Dendritic cell treated with granulocyte-macrophage colony-stimulating factor and Interleukin-4, amounts not matched to agents 40 ng/mL and 50 ng/mL, for 4 days (primary cell): ENCODE data around the gene MMEL1.

Experiments used
- H3K27ac Mint-ChIP-seq: one replicate; pipeline ENCODE4 v1.8.0; 2022; ENCODE audit warnings: mild to moderate bottlenecking, mixed read lengths
- H3K27me3 Mint-ChIP-seq: one replicate; pipeline ENCODE4 v1.8.0; 2022; ENCODE audit warnings: mild to moderate bottlenecking, mixed read lengths
- H3K36me3 Mint-ChIP-seq: one replicate; pipeline ENCODE4 v1.8.0; 2022; ENCODE audit warnings: low read depth, mixed read lengths
- H3K4me1 Mint-ChIP-seq: one replicate; pipeline ENCODE4 v1.8.0; 2022; ENCODE audit warnings: low read depth, mixed read lengths
- H3K4me3 Mint-ChIP-seq: one replicate; pipeline ENCODE4 v1.8.0; 2022; ENCODE audit warnings: mild to moderate bottlenecking, moderate library complexity, mixed read lengths
- H3K9me3 Mint-ChIP-seq: one replicate; pipeline ENCODE4 v1.8.0; 2022; ENCODE audit warnings: mixed read lengths
- intact Hi-C: fragments of 100-400 bp; cut with micrococcal nuclease; formaldehyde crosslinking; loops from one replicate; pipeline ENCODE4 v1.15.0; 2022

MMEL1 gene

GRCh38 chr1:2638466-2639115 lies 5.8 kb upstream of the MMEL1 start:
- Mint-ChIP-seq H3K27ac (no peak overlapping the region), H3K36me3 (no peaks in the 10 kb centered on the region), H3K4me3 (no peak overlapping the region), H3K9me3 (peaks cover 15% of the 10 kb centered on the region), H3K27me3 (peaks cover 39% of the 10 kb centered on the region), H3K4me1 (peaks cover 17% of the 10 kb centered on the region)
- intact Hi-C loops = no loop called here

GRCh38 chr1:2637442-2638145 lies 4.8 kb upstream of the MMEL1 start:
- peaks cover 42% of the 10 kb centered on the region for H3K27me3 Mint-ChIP-seq
- intact Hi-C loops = no loop called here
- H3K27ac Mint-ChIP-seq = no peak overlapping the region
- no peak overlapping the region for H3K4me3 Mint-ChIP-seq
- peaks cover 15% of the 10 kb centered on the region for H3K9me3 Mint-ChIP-seq
- peaks cover 19% of the 10 kb centered on the region for H3K4me1 Mint-ChIP-seq
- no peaks in the 10 kb centered on the region for H3K36me3 Mint-ChIP-seq

- H3K27ac Mint-ChIP-seq = no peak overlapping the region
- intact Hi-C loops = no loop called here
- peaks cover 10% of the 10 kb centered on the region for H3K4me1 Mint-ChIP-seq
- H3K27me3 Mint-ChIP-seq = peaks cover 49% of the 10 kb centered on the region
- H3K36me3 Mint-ChIP-seq = no peaks in the 10 kb centered on the region
- no peak overlapping the region for H3K4me3 Mint-ChIP-seq
- H3K9me3 Mint-ChIP-seq = peaks cover 15% of the 10 kb centered on the region
Measured at GRCh38 chr1:2636733-2637132, 3.9 kb upstream of the MMEL1 start.

- no peak overlapping the region for H3K27ac Mint-ChIP-seq
- no peaks in the 10 kb centered on the region for H3K36me3 Mint-ChIP-seq
- peaks cover 7% of the 10 kb centered on the region for H3K4me1 Mint-ChIP-seq
- no peak overlapping the region for H3K4me3 Mint-ChIP-seq
- intact Hi-C loops = no loop called here
- peaks cover 19% of the 10 kb centered on the region for H3K9me3 Mint-ChIP-seq
- peaks cover 61% of the 10 kb centered on the region for H3K27me3 Mint-ChIP-seq
Measured at GRCh38 chr1:2635361-2636010, 2.7 kb upstream of the MMEL1 start.

- H3K27me3 Mint-ChIP-seq = peaks cover 71% of the 10 kb centered on the region
- intact Hi-C loops = no loop called here
- H3K36me3 Mint-ChIP-seq = no peaks in the 10 kb centered on the region
- H3K27ac Mint-ChIP-seq = no peak overlapping the region
- peaks cover 24% of the 10 kb centered on the region for H3K9me3 Mint-ChIP-seq
- peaks cover 7% of the 10 kb centered on the region for H3K4me1 Mint-ChIP-seq
- H3K4me3 Mint-ChIP-seq = no peak overlapping the region
Measured at GRCh38 chr1:2633936-2634491, 1.2 kb upstream of the MMEL1 start.

GRCh38 chr1:2633366-2633935 lies 635 bp upstream of the MMEL1 start:
- Mint-ChIP-seq H3K4me3 (no peak overlapping the region), H3K36me3 (no peaks in the 10 kb centered on the region), H3K27ac (no peak overlapping the region), H3K4me1 (peaks cover 7% of the 10 kb centered on the region), H3K27me3 (peaks cover 67% of the 10 kb centered on the region), H3K9me3 (peaks cover 24% of the 10 kb centered on the region)
- intact Hi-C loops = no loop called here

GRCh38 chr1:2632051-2632430 lies 775 bp downstream of the MMEL1 start:
- no peak overlapping the region for H3K4me3 Mint-ChIP-seq
- intact Hi-C loops = no loop called here
- H3K27ac Mint-ChIP-seq = no peak overlapping the region
- no peaks in the 10 kb centered on the region for H3K36me3 Mint-ChIP-seq
- H3K9me3 Mint-ChIP-seq = peaks cover 19% of the 10 kb centered on the region
- H3K4me1 Mint-ChIP-seq = peaks cover 7% of the 10 kb centered on the region
- H3K27me3 Mint-ChIP-seq = peaks cover 67% of the 10 kb centered on the region

GRCh38 chr1:2631136-2632050 lies 1.4 kb downstream of the MMEL1 start:
- peaks cover 13% of the 10 kb centered on the region for H3K9me3 Mint-ChIP-seq
- no peak overlapping the region for H3K4me3 Mint-ChIP-seq
- H3K4me1 Mint-ChIP-seq = peaks cover 7% of the 10 kb centered on the region
- no peak overlapping the region for H3K27ac Mint-ChIP-seq
- peaks cover 65% of the 10 kb centered on the region for H3K27me3 Mint-ChIP-seq
- intact Hi-C loops = no loop called here
- no peaks in the 10 kb centered on the region for H3K36me3 Mint-ChIP-seq

GRCh38 chr1:2630498-2631135 lies 2.2 kb downstream of the MMEL1 start:
- Mint-ChIP-seq H3K4me3 (no peak overlapping the region), H3K27me3 (peaks cover 67% of the 10 kb centered on the region), H3K36me3 (no peaks in the 10 kb centered on the region), H3K27ac (no peak overlapping the region), H3K4me1 (peaks cover 7% of the 10 kb centered on the region), H3K9me3 (peaks cover 10% of the 10 kb centered on the region)
- intact Hi-C loops = no loop called here

GRCh38 chr1:2629627-2630497 lies 3.0 kb downstream of the MMEL1 start:
- intact Hi-C loops = no loop called here
- no peak overlapping the region for H3K4me3 Mint-ChIP-seq
- peaks cover 73% of the 10 kb centered on the region for H3K27me3 Mint-ChIP-seq

GRCh38 chr1:2628933-2629626 lies 3.7 kb downstream of the MMEL1 start:
- Mint-ChIP-seq H3K27me3 (peaks cover 74% of the 10 kb centered on the region), H3K36me3 (no peaks in the 10 kb centered on the region), H3K9me3 (peaks cover 10% of the 10 kb centered on the region), H3K4me3 (no peak overlapping the region), H3K4me1 (peaks cover 7% of the 10 kb centered on the region), H3K27ac (no peak overlapping the region)
- intact Hi-C loops = no loop called here

More at GRCh38 chr1:2629627-2630497, 3.0 kb downstream of the MMEL1 start:
- Mint-ChIP-seq H3K36me3 (no peaks in the 10 kb centered on the region), H3K9me3 (peaks cover 10% of the 10 kb centered on the region), H3K4me1 (peaks cover 7% of the 10 kb centered on the region), H3K27ac (no peak overlapping the region)
